HUES6 (cell line): ENCODE measurements around the gene PCDHB7.
"Not testable (repeated sequence)": the region's sequence is repeated elsewhere in the genome, so short reads cannot be mapped to it uniquely, and the experiment has no call there.

Experiments
- H3K27ac ChIP-seq: 2 replicates; pipeline ENCODE4 v1.7.0; 2013; ENCODE audit warnings: low read depth, mild to moderate bottlenecking, low read length, inconsistent platforms
- H3K27me3 ChIP-seq: 2 replicates; pipeline ENCODE4 v1.6.1; 2013; ENCODE audit warnings: low read length; ENCODE audit not compliant: control insufficient read depth, insufficient read depth
- H3K36me3 ChIP-seq: 2 replicates; pipeline ENCODE4 v1.6.1; 2013; ENCODE audit warnings: low read length; ENCODE audit not compliant: control insufficient read depth, insufficient read depth
- H3K4me1 ChIP-seq: 2 replicates; pipeline ENCODE4 v1.6.1; 2013; ENCODE audit warnings: low read length; ENCODE audit not compliant: control insufficient read depth, insufficient read depth
- H3K4me3 ChIP-seq: 2 replicates; pipeline ENCODE4 v1.5.1; 2013; ENCODE audit warnings: low read depth, low read length
- H3K9ac ChIP-seq: one replicate; pipeline ENCODE4 v1.6.1; 2013; ENCODE audit warnings: mild to moderate bottlenecking, low read length
- H3K9me3 ChIP-seq: 2 replicates; pipeline ENCODE4 v1.6.1; 2013; ENCODE audit warnings: low read depth, low read length; ENCODE audit not compliant: control insufficient read depth, insufficient read depth

PCDHB7 gene

GRCh38 chr5:141184117-141184855 lies 11.8 kb downstream of the PCDHB7 start:
- not testable (repeated sequence) for H3K4me1 ChIP-seq, H3K9me3 ChIP-seq, H3K9ac ChIP-seq, H3K36me3 ChIP-seq, H3K27me3 ChIP-seq, H3K4me3 ChIP-seq, H3K27ac ChIP-seq

- Histone ChIP-seq H3K9ac (no peak within 1 kb of the TSS), H3K36me3 (no peaks in the 10 kb centered on the region), H3K4me3 (no peak within 1 kb of the TSS), H3K4me1 (no peaks in the 10 kb centered on the region), H3K9me3 (peaks cover 4% of the 10 kb centered on the region; the same call in 1 of the 2 replicates), H3K27me3 (no peaks in the 10 kb centered on the region; the same call in 1 of the 2 replicates), H3K27ac (no peak within 1 kb of the TSS)
Measured at GRCh38 chr5:141186897-141187512, 14.6 kb downstream of the PCDHB7 start, which contains the start of gene PCDHB9. Gene PCDHB9, plus strand, starts transcription at chr5:141187161. Its CDS starts 158 bp downstream, at chr5:141187319.

- H3K27me3 ChIP-seq, H3K4me1 ChIP-seq, H3K9me3 ChIP-seq, H3K27ac ChIP-seq, H3K4me3 ChIP-seq, H3K36me3 ChIP-seq, H3K9ac ChIP-seq: not testable (repeated sequence)
Measured at GRCh38 chr5:141188682-141189081, 16.2 kb downstream of the PCDHB7 start.

- H3K9me3 ChIP-seq, H3K27me3 ChIP-seq: not testable (repeated sequence)
Measured at GRCh38 chr5:141189131-141189530, 16.7 kb downstream of the PCDHB7 start.

GRCh38 chr5:141192110-141192725 lies 19.8 kb downstream of the PCDHB7 start, which contains the start of gene PCDHB10:
Gene PCDHB10, plus strand, starts transcription at chr5:141192353. Its CDS starts 200 bp downstream, at chr5:141192553.
- Histone ChIP-seq H3K4me3 (peak within 1 kb of the TSS; percentile 32; the same call in 1 of the 2 replicates), H3K27me3 (peaks cover 9% of the 10 kb centered on the region; the same call in 1 of the 2 replicates), H3K9ac (no peak within 1 kb of the TSS), H3K9me3 (0 out of 2 replicates have a peak, but pooled peaks cover 8% of the 10 kb centered on the region), H3K4me1 (no peaks in the 10 kb centered on the region), H3K36me3 (no peaks in the 10 kb centered on the region), H3K27ac (no peak within 1 kb of the TSS)

More at GRCh38 chr5:141189131-141189530, 16.7 kb downstream of the PCDHB7 start:
- H3K4me1 ChIP-seq, H3K36me3 ChIP-seq, H3K27ac ChIP-seq, H3K9ac ChIP-seq, H3K4me3 ChIP-seq: not testable (repeated sequence)

GRCh38 chr5:141194332-141194731 lies 21.9 kb downstream of the PCDHB7 start:
- H3K27ac ChIP-seq, H3K36me3 ChIP-seq, H3K4me3 ChIP-seq, H3K9me3 ChIP-seq, H3K9ac ChIP-seq, H3K4me1 ChIP-seq, H3K27me3 ChIP-seq: not testable (repeated sequence)

GRCh38 chr5:141196363-141196762 lies 23.9 kb downstream of the PCDHB7 start:
- Histone ChIP-seq H3K36me3 (no peaks in the 10 kb centered on the region), H3K27ac (no peak overlapping the region), H3K27me3 (peaks cover 9% of the 10 kb centered on the region; the same call in 1 of the 2 replicates), H3K9me3 (0 out of 2 replicates have a peak, but pooled peaks cover 13% of the 10 kb centered on the region), H3K9ac (no peak overlapping the region), H3K4me1 (no peaks in the 10 kb centered on the region), H3K4me3 (no peak overlapping the region)

GRCh38 chr5:141199359-141200235 lies 27.2 kb downstream of the PCDHB7 start, which contains the start of gene PCDHB11:
Gene PCDHB11, plus strand, starts transcription at chr5:141199627. Its CDS starts 148 bp downstream, at chr5:141199775.
- Histone ChIP-seq H3K4me1 (no peaks in the 10 kb centered on the region), H3K27ac (no peak within 1 kb of the TSS), H3K9ac (no peak within 1 kb of the TSS), H3K4me3 (no peak within 1 kb of the TSS), H3K36me3 (no peaks in the 10 kb centered on the region), H3K27me3 (peaks cover 3% of the 10 kb centered on the region; the same call in 1 of the 2 replicates), H3K9me3 (0 out of 2 replicates have a peak, but pooled peaks cover 13% of the 10 kb centered on the region)

- not testable (repeated sequence) for H3K9ac ChIP-seq, H3K9me3 ChIP-seq, H3K27ac ChIP-seq, H3K4me1 ChIP-seq, H3K4me3 ChIP-seq, H3K27me3 ChIP-seq, H3K36me3 ChIP-seq
Measured at GRCh38 chr5:141201126-141201525, 28.7 kb downstream of the PCDHB7 start.

GRCh38 chr5:141201646-141202045 lies 29.2 kb downstream of the PCDHB7 start:
- not testable (repeated sequence) for H3K9me3 ChIP-seq, H3K4me3 ChIP-seq, H3K4me1 ChIP-seq, H3K9ac ChIP-seq, H3K27ac ChIP-seq, H3K27me3 ChIP-seq, H3K36me3 ChIP-seq
